ENCODE results near the gene FURIN. TPM values are rescaled to one million over a fixed set of nuclear protein-coding genes. Genes with fewer than 3 reads are reported as not detected.

Gene FURIN
- total and polyA plus RNA-seq, 2 of the 8 experiments (the other 6 are each of a cell fraction or from before 2014, with no cell fraction given): 15.8 to 32.1 TPM

DNA sequence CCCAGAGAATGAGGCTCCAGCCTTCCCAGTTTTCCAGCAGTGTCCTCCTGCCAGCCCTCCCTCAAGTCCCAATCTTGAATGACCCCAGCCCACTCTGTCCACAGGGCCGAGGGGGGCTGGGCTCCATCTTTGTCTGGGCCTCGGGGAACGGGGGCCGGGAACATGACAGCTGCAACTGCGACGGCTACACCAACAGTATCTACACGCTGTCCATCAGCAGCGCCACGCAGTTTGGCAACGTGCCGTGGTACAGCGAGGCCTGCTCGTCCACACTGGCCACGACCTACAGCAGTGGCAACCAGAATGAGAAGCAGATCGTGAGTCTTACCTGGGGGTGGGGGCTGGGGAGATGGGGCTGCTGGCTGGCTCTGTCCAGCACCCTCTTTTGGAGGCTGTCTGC, 10.3 kb downstream of the FURIN start:
- CTCF ChIA-PET (ENCODE audit: partially characterized antibody): no interaction called here
- H2AFZ ChIP-seq (ENCODE audit: low read length): no peak overlapping the region
- FAIRE-seq: no peak
- TF ChIP-seq CBX5 (IDR thresholded peaks at IDR 0.05; ENCODE audit: low read depth, low read length) (no peak), POLR2A (IDR thresholded peaks at IDR 0.05; ENCODE audit: control extremely low read depth in 1 of 2, low read depth in 2 of 2, low read length in 2 of 2) (no peak), TAF7 (optimal IDR thresholded peaks at IDR 0.05; ENCODE audit: borderline replicate concordance, low read depth, low read length) (no peak), POLR2AphosphoS5 (IDR thresholded peaks at IDR 0.05; ENCODE audit: low read depth, low read length) (no peak), EGR1 (IDR thresholded peaks at IDR 0.05; ENCODE audit: borderline replicate concordance, low read depth, low read length) (no peak), JUND (IDR thresholded peaks at IDR 0.05; ENCODE audit: low read length) (no peak), BCL11A (IDR thresholded peaks at IDR 0.05; ENCODE audit: low read depth in 2 of 2, low read length in 2 of 2) (no peak), SP4 (IDR thresholded peaks at IDR 0.05; ENCODE audit: low read length) (no peak), NANOG (IDR thresholded peaks at IDR 0.05; ENCODE audit: insufficient read depth, low read depth, low read length, poor library complexity, severe bottlenecking) (no peak), SUZ12 (IDR thresholded peaks at IDR 0.05; ENCODE audit: low read length) (no peak), RNF2 (IDR thresholded peaks at IDR 0.05; ENCODE audit: borderline replicate concordance, low read depth, low read length, missing control alignments, poor library complexity, severe bottlenecking) (no peak), FOSL1 (IDR thresholded peaks at IDR 0.05; ENCODE audit: insufficient read depth, low read depth, low read length) (no peak), EZH2 (IDR thresholded peaks at IDR 0.05; ENCODE audit: low read depth, low read length, severe bottlenecking) (no peak)
- TF ChIP-seq, protein P1, sequence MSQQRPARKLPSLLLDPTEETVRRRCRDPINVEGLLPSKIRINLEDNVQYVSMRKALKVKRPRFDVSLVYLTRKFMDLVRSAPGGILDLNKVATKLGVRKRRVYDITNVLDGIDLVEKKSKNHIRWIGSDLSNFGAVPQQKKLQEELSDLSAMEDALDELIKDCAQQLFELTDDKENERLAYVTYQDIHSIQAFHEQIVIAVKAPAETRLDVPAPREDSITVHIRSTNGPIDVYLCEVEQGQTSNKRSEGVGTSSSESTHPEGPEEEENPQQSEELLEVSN (IDR thresholded peaks at IDR 0.05): no peak

More for the DNA sequence above, 10.3 kb downstream of the FURIN start:
- H3K9ac ChIP-seq (replicated peaks in 1 of 4; ENCODE audit: extremely low read depth in 1 of 4, low read depth in 3 of 4, low read length in 3 of 4): no peak overlapping the region
- no peak overlapping the region for H4K5ac ChIP-seq (ENCODE audit: insufficient read length, low read depth, low read length)
- H4K8ac ChIP-seq (ENCODE audit: extremely low read depth, insufficient read depth, low read length): no peak overlapping the region; the same call in 1 of the 2 replicates
- H2BK15ac ChIP-seq (ENCODE audit: low read length): no peak overlapping the region
- H3K79me1 ChIP-seq (ENCODE audit: low read depth, low read length): peaks cover 2% of the 10 kb centered on the region; the same call in 1 of the 2 replicates
- H3K14ac ChIP-seq (ENCODE audit: insufficient read length): no peak overlapping the region
- no peaks in the 10 kb centered on the region; a peak in 1 of 4 replicates for H3K79me2 ChIP-seq (ENCODE audit: control insufficient read depth in 1 of 2, insufficient read depth in 2 of 2, low read length in 2 of 2)
- H3K9me3 ChIP-seq (ENCODE audit: insufficient read depth in 2 of 2, low read depth in 1 of 2, low read length in 1 of 2): no peaks in the 10 kb centered on the region
- peaks cover 6 to 15% (median 13%) of the 10 kb centered on the region in 4 experiments for H3K4me1 ChIP-seq (replicated peaks in 1 of 4; ENCODE audit: control insufficient read depth in 3 of 4, insufficient read depth in 4 of 4, low read length in 3 of 4)
- POLR2A ChIA-PET (ENCODE audit: partially characterized antibody): no interaction called here
- peaks cover 5 to 18% (median 13%) of the 10 kb centered on the region in 4 experiments; a peak in 5 of 8 replicates for H3K36me3 ChIP-seq (ENCODE audit: control insufficient read depth in 2 of 4, insufficient read depth in 4 of 4, low read length in 3 of 4)
- H3K23ac ChIP-seq (ENCODE audit: insufficient read length): no peak overlapping the region
- H3K27ac ChIP-seq (ENCODE audit: low read depth, low read length): no peak overlapping the region
- no peak overlapping the region for H3K4me3 ChIP-seq (ENCODE audit: extremely low read depth in 1 of 4, insufficient read depth in 2 of 4, low read depth in 3 of 4, low read length in 4 of 4)
- 0 out of 2 replicates have a peak, but pooled peaks cover 1% of the 10 kb centered on the region for H3K23me2 ChIP-seq (ENCODE audit: low read depth, low read length)
- no peak for DNase-seq (ENCODE audit: low read depth in 1 of 2, low spot score in 2 of 2)
- no peak overlapping the region for H3K18ac ChIP-seq (ENCODE audit: extremely low read depth, low read length)
- H3K4me2 ChIP-seq (ENCODE audit: insufficient read depth in 1 of 2, low read depth in 2 of 2, low read length in 2 of 2): no peak overlapping the region
- no peaks in the 10 kb centered on the region for H3K27me3 ChIP-seq (replicated peaks in 1 of 4; ENCODE audit: control insufficient read depth in 3 of 4, extremely low read depth in 1 of 4, insufficient read depth in 3 of 4, low read length in 3 of 4)
- no peak overlapping the region for H4K91ac ChIP-seq (replicated peaks; ENCODE audit: insufficient read length, low read length)
- no peak overlapping the region for H2BK20ac ChIP-seq (ENCODE audit: low read length)
- WGBS, 2 experiments (ENCODE audit: extremely low coverage in 1 of 2, insufficient coverage in 1 of 2, insufficient read length in 1 of 2, insufficient replicate concordance in 2 of 2, low coverage in 1 of 2, low lambda C conversion rate in 2 of 2, missing lambda C conversion rate in 1 of 2): 90% methylated on average over 15 of the region's 15 CpGs; no CpG with 5 or more reads in 1 of the 2 experiments
- H2BK5ac ChIP-seq (ENCODE audit: low read depth, low read length): no peak overlapping the region
- no peak overlapping the region for H2BK12ac ChIP-seq (ENCODE audit: low read depth, low read length)
- H3K56ac ChIP-seq (replicated peaks; ENCODE audit: insufficient read length, low read depth, low read length): no peak overlapping the region
- H2BK120ac ChIP-seq (replicated peaks; ENCODE audit: low read depth, low read length): no peak overlapping the region
- peaks cover 0 to 6% of the 10 kb centered on the region in 2 experiments for H4K20me1 ChIP-seq (replicated peaks in 1 of 2; ENCODE audit: control insufficient read depth in 1 of 2, insufficient read depth in 2 of 2, low read length in 2 of 2)
- no peak overlapping the region for H3K4ac ChIP-seq (replicated peaks; ENCODE audit: insufficient read length, low read depth, low read length)
- H2AK5ac ChIP-seq (ENCODE audit: low read depth, low read length): no peak overlapping the region

All from H1 (cell line).